Endothelial cell of umbilical vein (primary cell): Measurements from ENCODE around the gene MRPS18B. TPM values are rescaled to one million over a fixed set of nuclear protein-coding genes. Genes with fewer than 3 reads are reported as not detected.

Experiments
- BruUV-seq: library from RNA; stranded (reverse); fragments of 400-500 nt; replicated peaks from 2 replicates; lab custom pipeline; 2021; lab: Mats Ljungman, UMichigan
- CTCF ChIA-PET: fragments of 300-600, 350-600 bp; sonication (Branson Sonifier 250); formaldehyde crosslinking; loops from one replicate; lab custom pipeline; 2021; ENCODE audit warnings: antibody characterized with exemption, inconsistent platforms; lab: Charles Lee
- POLR2A ChIA-PET: fragments of 300-600, 350-600 bp; sonication (Branson Sonifier 250); formaldehyde crosslinking; loops from one replicate; lab custom pipeline; 2021; ENCODE audit warnings: antibody characterized with exemption, inconsistent platforms; lab: Charles Lee
- DNase-seq: peaks from one replicate; pipeline ENCODE4 v3.0.0-alpha.2; 2011; ENCODE audit warnings: low read depth, low spot score
- FAIRE-seq: peaks from 2 replicates; lab custom pipeline; 2011; peaks lifted over from hg19 to GRCh38; lab: Jason Lieb, UNC
- H2AFZ ChIP-seq: 2 replicates; pipeline ENCODE4 v1.6.0; 2012; ENCODE audit warnings: low read depth, low read length, control low read depth, inconsistent platforms
- H3K27ac ChIP-seq: 2 replicates; pipeline ENCODE4 v1.5.1; 2011; ENCODE audit warnings: low read depth, mild to moderate bottlenecking, control low read depth, low read length, moderate library complexity; ENCODE audit not compliant: insufficient read depth
- H3K27me3 ChIP-seq, 2 experiments: 2 replicates each; pipeline versions ENCODE4 v1.6.0 to v1.6.1; 2011; ENCODE audit warnings: low read length in 2 of 2, mixed read lengths in 1 of 2; ENCODE audit not compliant: control insufficient read depth in 2 of 2, insufficient read depth in 2 of 2
- H3K36me3 ChIP-seq, 2 experiments: 2 replicates in 1 of 2; 3 replicates in 1 of 2; pipeline ENCODE4 v1.5.1; 2011; ENCODE audit warnings: low read length in 2 of 2, mild to moderate bottlenecking in 1 of 2, moderate library complexity in 1 of 2; ENCODE audit not compliant: control insufficient read depth in 2 of 2, insufficient read depth in 2 of 2; ENCODE audit errors: extremely low read depth in 1 of 2
- H3K4me1 ChIP-seq: 3 replicates; pipeline ENCODE4 v1.5.1; 2011; ENCODE audit warnings: mild to moderate bottlenecking, low read length; ENCODE audit not compliant: control insufficient read depth, insufficient read depth; ENCODE audit errors: extremely low read depth
- H3K4me2 ChIP-seq: 2 replicates; pipeline ENCODE4 v1.6.1; 2011; ENCODE audit warnings: low read length, control low read depth, mixed read lengths; ENCODE audit not compliant: insufficient read depth
- H3K4me3 ChIP-seq, 3 experiments: fragments of 200-600 bp in 1 of 3; sonication (generic), shearing (Covaris generic) in 1 of 3; replicated peaks in 1 of 3; 2 replicates each; pipeline ENCODE4 v1.5.1; 2011 to 2016; ENCODE audit warnings: control low read depth in 3 of 3, low read length in 3 of 3, mild to moderate bottlenecking in 2 of 3, inconsistent platforms in 1 of 3, low read depth in 1 of 3, moderate library complexity in 1 of 3; ENCODE audit not compliant: insufficient read depth in 1 of 3
- H3K79me2 ChIP-seq: 2 replicates; pipeline ENCODE4 v1.6.0; 2012; ENCODE audit warnings: low read length, inconsistent platforms; ENCODE audit not compliant: control insufficient read depth, insufficient read depth
- H3K9ac ChIP-seq: replicated peaks from 2 replicates; pipeline ENCODE3; 2011; ENCODE audit warnings: low read length, control low read depth; ENCODE audit not compliant: insufficient read depth; ENCODE audit errors: extremely low read depth
- H3K9me1 ChIP-seq: replicated peaks from 3 replicates; pipeline ENCODE4 v1.6.0; 2011; ENCODE audit warnings: mild to moderate bottlenecking, low read length; ENCODE audit not compliant: control insufficient read depth, insufficient read depth; ENCODE audit errors: extremely low read depth
- H3K9me3 ChIP-seq: replicated peaks from 2 replicates; pipeline ENCODE4 v1.5.1; 2012; ENCODE audit warnings: low read length, inconsistent platforms; ENCODE audit not compliant: control insufficient read depth, insufficient read depth
- H4K20me1 ChIP-seq: replicated peaks from 2 replicates; pipeline ENCODE3; 2011; ENCODE audit warnings: mild to moderate bottlenecking, low read length; ENCODE audit not compliant: control insufficient read depth, insufficient read depth; ENCODE audit errors: extremely low read depth
- EZH2 ChIP-seq: IDR thresholded peaks from 2 replicates; pipeline ENCODE4 v1.6.1; 2012; ENCODE audit warnings: borderline replicate concordance, low read depth, mild to moderate bottlenecking, moderate library complexity, low read length, inconsistent platforms; ENCODE audit not compliant: severe bottlenecking
- FOS ChIP-seq: IDR thresholded peaks from 2 replicates; pipeline ENCODE4 v1.6.1; 2011; ENCODE audit warnings: mild to moderate bottlenecking, low read length, moderate library complexity, borderline replicate concordance; ENCODE audit not compliant: insufficient read depth
- JUN ChIP-seq: IDR thresholded peaks from 2 replicates; pipeline ENCODE4 v1.6.1; 2011; ENCODE audit warnings: borderline replicate concordance, low read depth; ENCODE audit not compliant: insufficient read length, insufficient read depth
- MAX ChIP-seq: IDR thresholded peaks from 2 replicates; pipeline ENCODE4 v1.6.1; 2011; ENCODE audit not compliant: insufficient read depth, insufficient read length
- POLR2A ChIP-seq: IDR thresholded peaks from 2 replicates; pipeline ENCODE4 v1.6.1; 2012; ENCODE audit warnings: low read depth, mild to moderate bottlenecking, control low read depth, low read length
- POLR2AphosphoS5 ChIP-seq: IDR thresholded peaks from 2 replicates; pipeline ENCODE4 v1.6.1; 2012; ENCODE audit warnings: low read depth, mild to moderate bottlenecking, control low read depth, low read length, moderate library complexity; ENCODE audit not compliant: insufficient read depth
- dilution Hi-C: fragments of 300-500 bp; cut with MboI; formaldehyde crosslinking; loops from one replicate; pipeline ENCODE4 v1.15.0; 2019; ENCODE audit warnings: low sequenced_read_pairs; ENCODE audit not compliant: extremely low pct_ligation_motif_present
- intact Hi-C: fragments of 100-400 bp; cut with micrococcal nuclease; formaldehyde crosslinking; loops from one replicate; pipeline ENCODE4 v1.10.0; 2022
- polyA plus RNA-seq, 4 experiments: library from polyadenylated mRNA; depleted of rRNA in 3 of 4; stranded (reverse) in 3 of 4; unstranded in 1 of 4; fragments of >200 nt; gene quantifications; 2 replicates each; pipeline versions ENCODE4 v1.2.1 to v1.2.3, GENCODE V29; 2011 to 2012; ENCODE audit warnings: missing spikeins in 1 of 4
- total RNA-seq: library from RNA; stranded (reverse); gene quantifications from 2 replicates; pipeline ENCODE4 v1.2.3, GENCODE V29; 2021

The MRPS18B gene
- total and polyA plus RNA-seq, 2 donors (not counting 3 experiments of a cell fraction or from before 2014, with no cell fraction given), result 32.6 to 49.1 TPM

- no peaks in the 10 kb centered on the region for H4K20me1 ChIP-seq
- FAIRE-seq (no peak), DNase-seq (no peak)
- H3K9me3 ChIP-seq, result no peaks in the 10 kb centered on the region
- H3K4me1 ChIP-seq, result peaks cover 8% of the 10 kb centered on the region
- H3K27me3 ChIP-seq, result no peaks in the 10 kb centered on the region
- TF ChIP-seq POLR2A (peak; percentile 20), MAX (no peak), POLR2AphosphoS5 (peak; percentile 37)
- ChIA-PET POLR2A (interaction anchor here (6.2 kb wide), 1 partner anchor 13 kb away, joined by 63 read pairs; no protein-coding TSS in a partner anchor), CTCF (interaction anchor here (0.5 to 8.8 kb wide), 10 partner anchors 10 to 487 kb away, joined by 3 to 149 read pairs (median 4); no protein-coding TSS in a partner anchor)
- H3K4me3 ChIP-seq, result no peak overlapping the region
- intact Hi-C loops (no loop called here), dilution Hi-C loops (no loop called here)
- H3K4me2 ChIP-seq, result no peak overlapping the region
- H3K9me1 ChIP-seq, result no peaks in the 10 kb centered on the region
- no peak overlapping the region for H3K9ac ChIP-seq
- peaks cover 34 to 48% of the 10 kb centered on the region in 2 experiments for H3K36me3 ChIP-seq
- BruUV-seq, result TSS peak; percentile 24
- H3K79me2 ChIP-seq, result no peaks in the 10 kb centered on the region
- H2AFZ ChIP-seq, result no peak overlapping the region
- H3K27ac ChIP-seq, result no peak overlapping the region
These were observed 17.1 kb upstream of the MRPS18B start for GRCh38 chr6:30600451-30600961.

- Histone ChIP-seq H3K36me3 (peaks cover 40 to 56% of the 10 kb centered on the region in 2 experiments), H3K79me2 (no peaks in the 10 kb centered on the region), H2AFZ (no peak overlapping the region), H4K20me1 (no peaks in the 10 kb centered on the region), H3K9me1 (no peaks in the 10 kb centered on the region), H3K4me2 (no peak overlapping the region), H3K9me3 (no peaks in the 10 kb centered on the region), H3K27ac (no peak overlapping the region), H3K4me3 (no peak overlapping the region), H3K4me1 (peaks cover 8% of the 10 kb centered on the region), H3K27me3 (no peaks in the 10 kb centered on the region), H3K9ac (no peak overlapping the region)
- dilution Hi-C loops (no loop called here), intact Hi-C loops (no loop called here)
- TF ChIP-seq MAX (no peak), JUN (no peak), EZH2 (no peak), FOS (no peak)
- no TSS peak for BruUV-seq
- POLR2A ChIA-PET, result interaction anchor here (6.2 kb wide), 1 partner anchor 12 kb away, joined by 63 read pairs; no protein-coding TSS in a partner anchor
- DNase-seq, result no peak
- CTCF ChIA-PET, result interaction anchor here (0.9 to 8.8 kb wide), 4 partner anchors 11 to 129 kb away, joined by 3 to 149 read pairs (median 6); no protein-coding TSS in a partner anchor
- no peak for FAIRE-seq
These were observed 16.2 kb upstream of the MRPS18B start for GRCh38 chr6:30601436-30601814.
